ENCODE results near the gene TMEM167A.

DNA sequence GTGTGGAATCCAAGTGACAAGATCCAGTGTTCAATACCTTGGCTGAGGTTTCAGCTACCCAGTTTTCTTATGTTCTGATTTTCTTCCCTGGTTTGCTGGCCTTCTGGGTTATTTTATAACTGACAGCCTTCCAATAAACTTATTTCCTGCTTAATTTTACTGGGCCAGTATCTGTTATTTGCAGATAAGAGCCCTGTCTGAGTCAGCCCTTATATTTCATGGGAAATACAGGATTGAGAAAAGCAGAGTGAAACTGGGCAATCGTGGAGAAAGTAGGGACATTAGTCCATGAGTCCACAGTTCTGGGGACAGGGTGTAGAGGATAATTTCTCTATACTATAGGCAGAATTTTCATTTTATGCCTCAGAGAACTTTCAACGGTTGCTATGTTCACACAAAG, 32.3 kb downstream of the TMEM167A start:
- TF ChIP-seq, protein P1, sequence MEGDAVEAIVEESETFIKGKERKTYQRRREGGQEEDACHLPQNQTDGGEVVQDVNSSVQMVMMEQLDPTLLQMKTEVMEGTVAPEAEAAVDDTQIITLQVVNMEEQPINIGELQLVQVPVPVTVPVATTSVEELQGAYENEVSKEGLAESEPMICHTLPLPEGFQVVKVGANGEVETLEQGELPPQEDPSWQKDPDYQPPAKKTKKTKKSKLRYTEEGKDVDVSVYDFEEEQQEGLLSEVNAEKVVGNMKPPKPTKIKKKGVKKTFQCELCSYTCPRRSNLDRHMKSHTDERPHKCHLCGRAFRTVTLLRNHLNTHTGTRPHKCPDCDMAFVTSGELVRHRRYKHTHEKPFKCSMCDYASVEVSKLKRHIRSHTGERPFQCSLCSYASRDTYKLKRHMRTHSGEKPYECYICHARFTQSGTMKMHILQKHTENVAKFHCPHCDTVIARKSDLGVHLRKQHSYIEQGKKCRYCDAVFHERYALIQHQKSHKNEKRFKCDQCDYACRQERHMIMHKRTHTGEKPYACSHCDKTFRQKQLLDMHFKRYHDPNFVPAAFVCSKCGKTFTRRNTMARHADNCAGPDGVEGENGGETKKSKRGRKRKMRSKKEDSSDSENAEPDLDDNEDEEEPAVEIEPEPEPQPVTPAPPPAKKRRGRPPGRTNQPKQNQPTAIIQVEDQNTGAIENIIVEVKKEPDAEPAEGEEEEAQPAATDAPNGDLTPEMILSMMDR (IDR thresholded peaks at IDR 0.05; ENCODE audit: insufficient read depth, low read depth, low read length), result no peak
- TF ChIP-seq EZH2 (IDR thresholded peaks at IDR 0.05; ENCODE audit: insufficient read depth, low read length), result no peak

Data from astrocyte (in vitro differentiated cells and primary cell).